Inferior parietal cortex (tissue), 1 donor: ENCODE measurements around the gene SZT2.
"Not testable (repeated sequence)": the region's sequence is repeated elsewhere in the genome, so short reads cannot be mapped to it uniquely, and the experiment has no call there.

Source experiments
- DNase-seq: peaks from one replicate; pipeline ENCODE4 v3.0.0-alpha.2; 2016; ENCODE audit errors: extremely low spot score

Gene SZT2

DNA sequence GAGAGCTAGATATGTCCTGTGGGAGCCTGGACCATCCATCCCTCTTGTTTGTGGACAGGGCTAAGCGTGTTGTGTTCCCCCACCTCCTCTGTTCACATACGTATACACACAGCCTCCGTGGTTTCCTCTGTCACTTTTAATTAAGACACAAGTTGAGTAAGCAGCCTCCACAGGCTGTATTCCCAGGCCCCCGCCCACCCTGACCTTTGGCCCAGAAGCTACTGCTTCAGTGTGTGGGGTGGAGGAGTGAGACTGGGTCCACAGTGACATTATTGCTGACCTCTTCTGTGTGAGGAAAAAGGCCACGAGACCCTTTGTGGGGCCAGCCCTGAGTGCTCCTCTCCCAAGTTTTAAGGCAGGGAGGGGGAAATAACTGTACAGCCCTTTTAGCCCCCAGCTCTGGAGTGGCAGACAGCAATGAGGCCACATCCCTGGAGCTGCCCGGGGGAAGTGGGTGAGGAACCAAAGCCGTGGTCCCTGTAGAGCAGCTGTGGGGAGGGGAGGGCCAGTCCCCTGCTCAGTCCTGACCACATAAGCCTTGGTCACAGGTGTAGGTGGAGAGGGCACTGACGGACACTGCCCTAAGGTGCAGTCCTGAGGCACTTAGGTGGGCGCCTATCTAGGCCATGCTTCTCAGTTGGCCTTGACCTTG is 26.3 kb upstream of the SZT2 start:
- DNase-seq = no peak

GRCh38 chr1:43363935-43364525 is 25.7 kb upstream of the SZT2 start:
- no peak for DNase-seq

DNA sequence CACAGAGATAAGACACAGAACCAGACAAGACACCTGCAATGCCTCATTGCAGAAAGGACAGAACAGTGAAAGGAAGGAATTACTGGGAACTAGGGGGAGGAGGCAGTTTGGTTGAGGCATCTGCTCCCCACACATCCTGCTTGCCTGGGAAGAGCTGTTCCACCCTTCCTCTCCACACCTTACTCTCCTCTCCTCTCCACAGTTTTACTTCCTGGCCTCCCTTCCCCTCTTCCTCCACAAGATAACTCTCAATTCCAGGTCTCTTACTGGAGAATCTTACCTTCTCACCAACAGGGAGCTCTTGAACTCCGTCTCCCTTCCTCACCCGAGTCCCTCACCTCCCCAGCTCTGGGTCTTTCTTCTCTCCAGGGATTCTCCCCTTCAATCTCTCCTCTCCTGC is 24.0 kb upstream of the SZT2 start:
- DNase-seq = no peak

DNA sequence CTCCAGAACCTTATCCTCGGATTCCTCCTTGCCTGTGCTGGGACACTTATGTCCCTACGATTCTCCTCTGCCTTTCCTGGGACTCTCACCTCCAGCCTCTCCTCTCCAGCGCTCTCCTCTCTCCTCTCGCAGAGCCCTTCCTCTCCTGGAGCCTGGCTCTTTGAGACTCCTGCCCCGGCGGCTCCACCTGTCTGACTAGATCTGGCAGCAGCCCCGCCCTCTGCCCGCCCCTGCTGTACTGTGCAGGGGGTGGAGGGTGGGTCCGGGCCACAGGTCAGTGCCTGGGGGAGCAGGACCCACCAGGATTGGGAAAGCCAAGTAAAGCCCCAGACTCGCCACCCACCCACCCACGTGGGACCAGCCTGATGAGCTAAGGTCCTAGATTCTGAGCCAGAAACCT is 23.5 kb upstream of the SZT2 start:
- no peak for DNase-seq

DNA sequence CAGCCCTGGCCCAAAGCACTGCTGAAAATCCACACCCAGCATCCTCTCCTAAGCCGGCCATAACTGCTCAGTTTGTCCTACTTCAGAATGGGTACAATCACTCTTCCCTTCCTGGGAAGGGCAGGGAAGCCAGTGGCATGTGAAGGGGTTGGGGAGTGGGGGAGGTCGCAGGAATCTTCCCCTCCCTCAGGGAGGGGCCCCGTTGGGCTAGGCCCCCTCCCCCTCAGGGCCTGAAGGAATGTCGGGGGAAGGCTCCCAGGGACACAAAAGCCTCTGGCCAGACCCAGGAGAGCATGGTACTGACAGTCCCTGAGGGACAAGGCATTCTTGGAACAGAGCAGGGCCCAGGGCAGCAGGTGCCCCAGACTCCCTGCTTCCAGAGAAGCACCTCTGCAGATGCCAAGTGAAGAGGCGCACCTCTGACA is 23.1 kb upstream of the SZT2 start:
- DNase-seq = no peak

GRCh38 chr1:43367026-43367903 is 22.4 kb upstream of the SZT2 start:
- no peak for DNase-seq

DNA sequence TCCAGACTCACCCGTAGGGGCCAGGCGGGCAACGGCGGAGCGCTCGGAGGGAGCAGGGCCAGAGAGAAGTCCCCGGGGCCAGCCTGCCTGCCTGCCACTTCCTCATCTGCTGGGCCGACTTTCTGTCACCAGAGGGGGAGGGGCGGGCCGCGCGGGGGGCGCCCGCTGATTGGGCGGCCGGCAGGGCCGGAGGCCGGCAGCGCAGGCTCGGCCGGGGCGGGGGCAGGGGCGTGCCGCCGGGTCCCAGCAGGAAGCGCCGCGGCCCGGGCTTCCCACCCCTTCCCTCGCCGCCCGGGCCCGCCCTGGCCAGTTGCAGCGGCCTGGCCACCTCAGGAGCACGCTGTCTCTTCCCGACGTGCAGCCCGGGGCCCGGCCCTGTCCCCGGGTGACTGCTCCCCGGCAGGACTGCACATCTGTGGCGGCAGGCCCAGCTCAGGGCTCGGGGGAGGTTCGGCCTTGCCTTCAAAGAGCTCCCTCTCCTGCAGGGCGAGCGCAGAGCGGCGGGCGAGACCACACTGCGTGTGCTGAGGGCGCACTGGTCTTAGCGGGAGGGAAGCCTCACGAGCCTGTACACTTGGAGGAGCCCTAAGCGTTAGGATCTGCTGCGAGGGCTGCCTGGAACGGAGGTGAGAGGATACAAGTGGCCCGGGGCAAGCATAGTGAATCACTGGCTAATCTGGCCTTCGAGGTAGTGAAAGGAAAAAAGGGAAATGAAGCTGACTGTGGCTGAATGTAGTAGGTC is 21.6 kb upstream of the SZT2 start, which contains the start of gene ELOVL1:
ELOVL1 (minus strand) TSS at position 108 of the 742 bp plus-strand sequence. CDS start 2,402 bp downstream, outside the sequence.
- peak; percentile 70 for DNase-seq

- DNase-seq = no peak
Measured at GRCh38 chr1:43368646-43369020, 21.1 kb upstream of the SZT2 start.

GRCh38 chr1:43369779-43370178 is 19.9 kb upstream of the SZT2 start:
- DNase-seq = not testable (repeated sequence)

GRCh38 chr1:43370564-43370963 is 19.1 kb upstream of the SZT2 start:
- DNase-seq = no peak

DNA sequence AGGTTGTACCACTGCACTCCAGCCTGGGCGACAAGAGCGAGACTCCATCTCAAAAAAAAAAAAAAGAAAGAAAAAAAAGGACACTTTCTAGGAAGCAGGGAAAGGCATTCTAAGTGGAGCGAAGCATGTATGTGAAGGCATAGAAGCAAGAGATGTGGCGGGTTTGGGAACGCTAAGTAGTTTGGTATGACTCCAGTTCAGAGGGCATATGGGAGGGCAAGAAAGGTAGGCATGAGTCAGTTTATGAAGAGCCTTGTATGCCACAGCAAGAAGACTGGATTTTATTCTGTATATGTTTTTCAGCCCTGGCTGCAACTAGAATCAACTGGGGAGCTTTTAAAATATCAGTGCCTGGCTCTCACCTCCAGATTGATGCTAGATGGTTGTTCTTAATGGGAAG is 17.5 kb upstream of the SZT2 start:
- DNase-seq = no peak

GRCh38 chr1:43373066-43373940 is 16.4 kb upstream of the SZT2 start:
- DNase-seq = no peak

DNA sequence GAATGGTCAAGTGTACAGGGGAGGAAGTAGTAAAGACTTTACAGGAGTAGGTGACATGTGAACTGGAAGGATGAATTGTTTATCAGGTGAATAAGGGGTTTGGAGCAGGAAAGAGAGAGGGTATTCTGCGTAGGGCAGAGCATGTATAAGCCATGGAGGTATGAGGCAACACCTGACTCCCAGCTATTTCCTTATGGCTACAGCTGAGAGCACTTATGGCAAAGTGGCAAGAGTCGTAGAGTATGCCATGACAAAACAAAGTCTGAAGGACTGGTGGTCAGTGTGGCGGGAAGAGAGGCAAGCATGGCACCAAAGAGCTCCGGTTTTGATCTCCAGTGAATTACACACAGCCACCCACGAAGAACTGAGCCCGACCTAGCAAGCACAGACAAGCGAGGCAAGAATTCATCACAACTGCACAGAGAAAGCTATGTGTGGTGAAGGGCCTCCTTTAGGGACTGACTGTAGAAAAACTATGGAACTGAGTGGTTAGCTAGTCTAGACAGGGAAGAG is 12.9 kb upstream of the SZT2 start:
- no peak for DNase-seq

DNA sequence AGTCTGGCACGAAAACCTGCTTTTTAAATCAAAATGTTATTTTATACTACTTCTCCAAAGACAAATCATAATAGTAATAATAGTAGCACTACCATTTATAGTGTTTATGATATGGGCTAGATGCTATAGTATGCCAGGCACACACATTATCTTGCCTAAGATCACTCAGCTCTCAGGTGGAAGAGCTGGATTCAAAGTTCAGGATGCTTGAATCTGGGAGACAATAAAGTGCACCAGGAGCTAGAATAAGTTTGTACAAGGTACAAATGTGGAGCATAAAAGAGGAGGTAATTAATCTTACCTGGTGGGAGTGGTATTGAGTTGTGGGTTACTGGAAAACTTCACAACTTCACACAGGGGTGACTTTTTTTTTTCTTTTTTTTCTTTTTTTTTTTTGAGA is 11.9 kb upstream of the SZT2 start:
- no peak for DNase-seq

- DNase-seq = no peak
Measured at GRCh38 chr1:43379476-43379875, 10.2 kb upstream of the SZT2 start.

- DNase-seq = peak; percentile 55
Measured at GRCh38 chr1:43381612-43382011, 8.1 kb upstream of the SZT2 start.

GRCh38 chr1:43382027-43382779 is 7.5 kb upstream of the SZT2 start:
- peak; percentile 73 for DNase-seq

GRCh38 chr1:43383449-43383848 is 6.2 kb upstream of the SZT2 start:
- peak; percentile 69 for DNase-seq

- no peak for DNase-seq
Measured at GRCh38 chr1:43386676-43387075, 3.0 kb upstream of the SZT2 start.

- no peak for DNase-seq
Measured at GRCh38 chr1:43387976-43388599, 1.6 kb upstream of the SZT2 start.
